Measurements from ENCODE around the gene THSD4. TPM values are rescaled to one million over a fixed set of nuclear protein-coding genes. Genes with fewer than 3 reads are reported as not detected.

The THSD4 gene
- total and polyA plus RNA-seq, 9 of the 15 experiments (the other 6 are each of a cell fraction or from before 2014, with no cell fraction given) = 0.04 TPM; not detected in 5

- Histone ChIP-seq H3K27me3 (ENCODE audit: control insufficient read depth in 2 of 2, insufficient read depth in 2 of 2, low read length in 2 of 2) (no peaks in the 10 kb centered on the region), H3K4me3 (no peak overlapping the region), H3K27ac (ENCODE audit: extremely low read depth, low read depth, low read length) (no peak overlapping the region), H2AFZ (ENCODE audit: low read depth, low read length) (no peak overlapping the region), H3K9me3 (replicated peaks; ENCODE audit: control insufficient read depth, insufficient read depth, low read depth, low read length) (no peaks in the 10 kb centered on the region), H3K9ac (ENCODE audit: insufficient read depth in 1 of 2, low read depth in 2 of 2, low read length in 2 of 2) (no peak overlapping the region), H4K20me1 (replicated peaks; ENCODE audit: control insufficient read depth, insufficient read depth, low read length) (no peaks in the 10 kb centered on the region), H3K79me2 (ENCODE audit: control insufficient read depth, insufficient read depth, low read length) (no peaks in the 10 kb centered on the region), H3K4me1 (replicated peaks in 1 of 2; ENCODE audit: control insufficient read depth in 2 of 2, insufficient read depth in 2 of 2, low read length in 2 of 2) (no peaks in the 10 kb centered on the region), H3K4me2 (ENCODE audit: insufficient read depth, low read length) (no peak overlapping the region), H3K9me1 (ENCODE audit: control insufficient read depth, insufficient read depth, low read length) (no peaks in the 10 kb centered on the region), H3K36me3 (ENCODE audit: control insufficient read depth, insufficient read depth, low read length) (no peaks in the 10 kb centered on the region)
- WGBS (ENCODE audit: insufficient coverage, low coverage, missing lambda C conversion rate) = 0% methylated on average over 1 of the region's 1 CpG
- no peak for TF ChIP-seq THAP7 (CRISPR knock-in tag; IDR thresholded peaks at IDR 0.05)
- no peak for TF ChIP-seq XRCC3 (IDR thresholded peaks at IDR 0.05)
- no peak for TF ChIP-seq GTF2B (IDR thresholded peaks at IDR 0.05; ENCODE audit: extremely low read depth, insufficient read length)
- no peak for TF ChIP-seq TAF9B (IDR thresholded peaks at IDR 0.05; ENCODE audit: partially characterized antibody)
- TF ChIP-seq ATF7 (IDR thresholded peaks at IDR 0.05) = no peak
- no peak for TF ChIP-seq BRCA1 (IDR thresholded peaks at IDR 0.05)
- TF ChIP-seq BRCA1 (CRISPR knock-in tag; IDR thresholded peaks at IDR 0.05) = no peak
- no peak for TF ChIP-seq ZBTB26 (CRISPR knock-in tag; IDR thresholded peaks at IDR 0.05)
- TF ChIP-seq NFE2L1 (tag; IDR thresholded peaks at IDR 0.05; ENCODE audit: borderline replicate concordance, low read depth) = no peak
- no peak for TF ChIP-seq ZZZ3 (IDR thresholded peaks at IDR 0.05)
- intact Hi-C loops (cut with micrococcal nuclease) = no loop called here
- POLR2A ChIA-PET = no interaction called here
- no TSS peak for BruUV-seq (replicated peaks)
- DNase-seq (ENCODE audit: extremely low read depth in 1 of 4, low spot score in 3 of 4) (no peak), FAIRE-seq (no peak), ATAC-seq (no peak)
- in situ Hi-C loops (cut with MboI) = no loop called here
- CTCF ChIA-PET (ENCODE audit: low intra/inter-chr PET ratio) = no interaction called here
Observed at GRCh38 chr15:71462638-71463037, 347.4 kb downstream of the THSD4 start.
